ENCODE measurements around the gene SERPINB8.

SERPINB8 gene

GRCh38 chr18:63979409-63979920 is 9.6 kb downstream of the SERPINB8 start:
- Histone ChIP-seq H3K9me3 (ENCODE audit: control insufficient read depth, insufficient read depth, low read length) (no peaks in the 10 kb centered on the region), H3K36me3 (ENCODE audit: insufficient read depth, low read length) (no peaks in the 10 kb centered on the region), H3K4me1 (ENCODE audit: insufficient read depth, low read length) (no peaks in the 10 kb centered on the region), H3K9ac (ENCODE audit: low read depth, low read length) (no peak overlapping the region)

- H3K9ac ChIP-seq (ENCODE audit: low read depth, low read length) = no peak overlapping the region
- no peaks in the 10 kb centered on the region for H3K4me1 ChIP-seq (ENCODE audit: insufficient read depth, low read length)
- H3K36me3 ChIP-seq (ENCODE audit: insufficient read depth, low read length) = no peaks in the 10 kb centered on the region
- H3K9me3 ChIP-seq (ENCODE audit: control insufficient read depth, insufficient read depth, low read length) = no peaks in the 10 kb centered on the region
Measured at GRCh38 chr18:63980027-63980426, 10.1 kb downstream of the SERPINB8 start.

- Histone ChIP-seq H3K4me1 (ENCODE audit: insufficient read depth, low read length) (no peaks in the 10 kb centered on the region), H3K36me3 (ENCODE audit: insufficient read depth, low read length) (no peaks in the 10 kb centered on the region), H3K9me3 (ENCODE audit: control insufficient read depth, insufficient read depth, low read length) (no peaks in the 10 kb centered on the region), H3K9ac (ENCODE audit: low read depth, low read length) (no peak overlapping the region)
Measured at GRCh38 chr18:63980896-63981460, 11.1 kb downstream of the SERPINB8 start.

GRCh38 chr18:63981719-63982118 is 11.8 kb downstream of the SERPINB8 start:
- H3K9ac ChIP-seq (ENCODE audit: low read depth, low read length) = no peak overlapping the region
- no peaks in the 10 kb centered on the region for H3K9me3 ChIP-seq (ENCODE audit: control insufficient read depth, insufficient read depth, low read length)
- no peaks in the 10 kb centered on the region for H3K4me1 ChIP-seq (ENCODE audit: insufficient read depth, low read length)
- H3K36me3 ChIP-seq (ENCODE audit: insufficient read depth, low read length) = no peaks in the 10 kb centered on the region

- Histone ChIP-seq H3K9ac (ENCODE audit: low read depth, low read length) (no peak overlapping the region), H3K9me3 (ENCODE audit: control insufficient read depth, insufficient read depth, low read length) (no peaks in the 10 kb centered on the region), H3K4me1 (ENCODE audit: insufficient read depth, low read length) (no peaks in the 10 kb centered on the region), H3K36me3 (ENCODE audit: insufficient read depth, low read length) (no peaks in the 10 kb centered on the region)
Measured at GRCh38 chr18:63982361-63982760, 12.5 kb downstream of the SERPINB8 start.

GRCh38 chr18:63986885-63987284 is 17.0 kb downstream of the SERPINB8 start:
- no peaks in the 10 kb centered on the region for H3K9me3 ChIP-seq (ENCODE audit: control insufficient read depth, insufficient read depth, low read length)
- no peaks in the 10 kb centered on the region for H3K4me1 ChIP-seq (ENCODE audit: insufficient read depth, low read length)
- H3K36me3 ChIP-seq (ENCODE audit: insufficient read depth, low read length) = no peaks in the 10 kb centered on the region
- H3K9ac ChIP-seq (ENCODE audit: low read depth, low read length) = no peak overlapping the region

GRCh38 chr18:63987743-63988142 is 17.9 kb downstream of the SERPINB8 start:
- Histone ChIP-seq H3K36me3 (ENCODE audit: insufficient read depth, low read length) (no peaks in the 10 kb centered on the region), H3K9ac (ENCODE audit: low read depth, low read length) (no peak overlapping the region), H3K9me3 (ENCODE audit: control insufficient read depth, insufficient read depth, low read length) (no peaks in the 10 kb centered on the region), H3K4me1 (ENCODE audit: insufficient read depth, low read length) (no peaks in the 10 kb centered on the region)

- H3K36me3 ChIP-seq (ENCODE audit: insufficient read depth, low read length) = no peaks in the 10 kb centered on the region
- no peak overlapping the region for H3K9ac ChIP-seq (ENCODE audit: low read depth, low read length)
- peaks cover 14% of the 10 kb centered on the region for H3K9me3 ChIP-seq (ENCODE audit: control insufficient read depth, insufficient read depth, low read length)
- no peaks in the 10 kb centered on the region for H3K4me1 ChIP-seq (ENCODE audit: insufficient read depth, low read length)
Measured at GRCh38 chr18:63992751-63993150, 22.9 kb downstream of the SERPINB8 start.

- peaks cover 14% of the 10 kb centered on the region for H3K9me3 ChIP-seq (ENCODE audit: control insufficient read depth, insufficient read depth, low read length)
- no peaks in the 10 kb centered on the region for H3K36me3 ChIP-seq (ENCODE audit: insufficient read depth, low read length)
- no peaks in the 10 kb centered on the region for H3K4me1 ChIP-seq (ENCODE audit: insufficient read depth, low read length)
- H3K9ac ChIP-seq (ENCODE audit: low read depth, low read length) = no peak overlapping the region
Measured at GRCh38 chr18:63994783-63995399, 25.0 kb downstream of the SERPINB8 start.

GRCh38 chr18:63997041-63997440 is 27.2 kb downstream of the SERPINB8 start:
- no peaks in the 10 kb centered on the region for H3K4me1 ChIP-seq (ENCODE audit: insufficient read depth, low read length)
- H3K9me3 ChIP-seq (ENCODE audit: control insufficient read depth, insufficient read depth, low read length) = peaks cover 14% of the 10 kb centered on the region
- H3K9ac ChIP-seq (ENCODE audit: low read depth, low read length) = no peak overlapping the region
- no peaks in the 10 kb centered on the region for H3K36me3 ChIP-seq (ENCODE audit: insufficient read depth, low read length)

- Histone ChIP-seq H3K9ac (ENCODE audit: low read depth, low read length) (no peak overlapping the region), H3K36me3 (ENCODE audit: insufficient read depth, low read length) (no peaks in the 10 kb centered on the region), H3K9me3 (ENCODE audit: control insufficient read depth, insufficient read depth, low read length) (peaks cover 14% of the 10 kb centered on the region), H3K4me1 (ENCODE audit: insufficient read depth, low read length) (no peaks in the 10 kb centered on the region)
Measured at GRCh38 chr18:63997606-63998005, 27.7 kb downstream of the SERPINB8 start.

- Histone ChIP-seq H3K9ac (ENCODE audit: low read depth, low read length) (no peak overlapping the region), H3K4me1 (ENCODE audit: insufficient read depth, low read length) (no peaks in the 10 kb centered on the region), H3K36me3 (ENCODE audit: insufficient read depth, low read length) (no peaks in the 10 kb centered on the region), H3K9me3 (ENCODE audit: control insufficient read depth, insufficient read depth, low read length) (peaks cover 14% of the 10 kb centered on the region)
Measured at GRCh38 chr18:63999871-64000270, 30.0 kb downstream of the SERPINB8 start.

GRCh38 chr18:64002581-64002980 is 32.7 kb downstream of the SERPINB8 start:
- peak overlapping the region; percentile 9; the same call in 1 of the 2 replicates for H3K9ac ChIP-seq (ENCODE audit: low read depth, low read length)
- H3K4me1 ChIP-seq (ENCODE audit: insufficient read depth, low read length) = no peaks in the 10 kb centered on the region
- H3K9me3 ChIP-seq (ENCODE audit: control insufficient read depth, insufficient read depth, low read length) = 0 out of 2 replicates have a peak, but pooled peaks cover 1% of the 10 kb centered on the region
- no peaks in the 10 kb centered on the region for H3K36me3 ChIP-seq (ENCODE audit: insufficient read depth, low read length)

GRCh38 chr18:64009305-64009704 is 39.4 kb downstream of the SERPINB8 start:
- no peak overlapping the region for H3K9ac ChIP-seq (ENCODE audit: low read depth, low read length)
- H3K9me3 ChIP-seq (ENCODE audit: control insufficient read depth, insufficient read depth, low read length) = no peaks in the 10 kb centered on the region
- no peaks in the 10 kb centered on the region for H3K4me1 ChIP-seq (ENCODE audit: insufficient read depth, low read length)
- H3K36me3 ChIP-seq (ENCODE audit: insufficient read depth, low read length) = no peaks in the 10 kb centered on the region

GRCh38 chr18:64011513-64011912 is 41.6 kb downstream of the SERPINB8 start:
- H3K9ac ChIP-seq (ENCODE audit: low read depth, low read length) = no peak overlapping the region
- H3K36me3 ChIP-seq (ENCODE audit: insufficient read depth, low read length) = no peaks in the 10 kb centered on the region
- no peaks in the 10 kb centered on the region for H3K9me3 ChIP-seq (ENCODE audit: control insufficient read depth, insufficient read depth, low read length)
- H3K4me1 ChIP-seq (ENCODE audit: insufficient read depth, low read length) = no peaks in the 10 kb centered on the region

Data from ES-I3 (cell line).